H9 (cell line): Measurements from ENCODE around the gene MRPL53. TPM values are rescaled to one million over a fixed set of nuclear protein-coding genes. Genes with fewer than 3 reads are reported as not detected.

Experiments used
- DNase-seq: peaks from one replicate; pipeline ENCODE4 v3.0.0-alpha.2; 2017
- H2AFZ ChIP-seq: one replicate; pipeline ENCODE4 v1.6.1; 2013; ENCODE audit warnings: mild to moderate bottlenecking, low read length, control low read depth, moderate library complexity
- H2AK5ac ChIP-seq: 2 replicates; pipeline ENCODE4 v1.6.1; 2013; ENCODE audit warnings: low read length, control low read depth, mixed read lengths; ENCODE audit not compliant: insufficient read length
- H2BK120ac ChIP-seq: one replicate; pipeline ENCODE4 v1.6.1; 2013; ENCODE audit warnings: low read depth, mild to moderate bottlenecking, low read length, control low read depth, inconsistent platforms; ENCODE audit not compliant: poor library complexity, severe bottlenecking
- H2BK12ac ChIP-seq: 2 replicates; pipeline ENCODE4 v1.6.1; 2013; ENCODE audit warnings: low read length, control low read depth, mixed read lengths, low read depth; ENCODE audit not compliant: insufficient read length
- H2BK15ac ChIP-seq: 2 replicates; pipeline ENCODE4 v1.6.1; 2013; ENCODE audit warnings: low read depth, low read length, control low read depth
- H2BK20ac ChIP-seq: one replicate; pipeline ENCODE4 v1.6.1; 2013; ENCODE audit warnings: low read depth, mild to moderate bottlenecking, low read length, control low read depth, inconsistent platforms; ENCODE audit not compliant: poor library complexity, severe bottlenecking
- H2BK5ac ChIP-seq: 2 replicates; pipeline ENCODE4 v1.6.1; 2013; ENCODE audit warnings: low read length, control low read depth, mixed read lengths; ENCODE audit not compliant: insufficient read length
- H3K14ac ChIP-seq: 2 replicates; pipeline ENCODE4 v1.6.1; 2013; ENCODE audit warnings: low read length, control low read depth; ENCODE audit not compliant: insufficient read depth
- H3K18ac ChIP-seq: 2 replicates; pipeline ENCODE4 v1.6.1; 2013; ENCODE audit warnings: low read depth, mild to moderate bottlenecking, mixed read lengths, low read length, control low read depth; ENCODE audit not compliant: insufficient read length
- H3K23ac ChIP-seq: 2 replicates; pipeline ENCODE4 v1.6.1; 2013; ENCODE audit warnings: low read length, control low read depth, mixed read lengths, low read depth; ENCODE audit not compliant: insufficient read length
- H3K23me2 ChIP-seq: 2 replicates; pipeline ENCODE4 v1.6.1; 2013; ENCODE audit warnings: low read depth, mild to moderate bottlenecking, mixed read lengths, low read length, control low read depth; ENCODE audit not compliant: insufficient read length, poor library complexity, severe bottlenecking
- H3K27ac ChIP-seq: 2 replicates; pipeline ENCODE4 v1.5.1; 2013; ENCODE audit warnings: low read length, control low read depth, mixed read lengths, low read depth; ENCODE audit not compliant: insufficient read length
- H3K27me3 ChIP-seq: 2 replicates; pipeline ENCODE4 v1.6.1; 2013; ENCODE audit warnings: low read length, control low read depth, inconsistent platforms; ENCODE audit not compliant: insufficient read depth
- H3K4ac ChIP-seq: 2 replicates; pipeline ENCODE4 v1.6.1; 2013; ENCODE audit warnings: low read depth, mild to moderate bottlenecking, control low read depth, inconsistent platforms, low read length, moderate library complexity
- H3K4me1 ChIP-seq: 2 replicates; pipeline ENCODE4 v1.6.1; 2013; ENCODE audit warnings: low read length, control low read depth, inconsistent platforms; ENCODE audit not compliant: insufficient read depth
- H3K4me2 ChIP-seq: 2 replicates; pipeline ENCODE4 v1.6.1; 2013; ENCODE audit warnings: low read length, control low read depth, mixed read lengths; ENCODE audit not compliant: insufficient read length, insufficient read depth
- H3K56ac ChIP-seq: 2 replicates; pipeline ENCODE4 v1.6.1; 2013; ENCODE audit warnings: low read depth, mild to moderate bottlenecking, mixed read lengths, low read length, control low read depth; ENCODE audit not compliant: insufficient read length
- H3K79me1 ChIP-seq: 2 replicates; pipeline ENCODE4 v1.6.1; 2013; ENCODE audit warnings: low read depth, mild to moderate bottlenecking, moderate library complexity, low read length, control low read depth, inconsistent platforms; ENCODE audit not compliant: insufficient read depth, poor library complexity, severe bottlenecking
- H3K79me2 ChIP-seq: 2 replicates; pipeline ENCODE4 v1.6.1; 2013; ENCODE audit warnings: low read length, control low read depth, inconsistent platforms; ENCODE audit not compliant: insufficient read depth
- H3K9ac ChIP-seq: 2 replicates; pipeline ENCODE4 v1.6.1; 2013; ENCODE audit warnings: low read length, control low read depth, mixed read lengths; ENCODE audit not compliant: insufficient read length; ENCODE audit errors: extremely low read depth
- H3K9me3 ChIP-seq: one replicate; pipeline ENCODE4 v1.6.1; 2013; ENCODE audit warnings: low read depth, low read length, inconsistent platforms; ENCODE audit not compliant: control insufficient read depth
- H3T11ph ChIP-seq: one replicate; pipeline ENCODE4 v1.6.1; 2013; ENCODE audit warnings: mild to moderate bottlenecking, low read length, control low read depth, inconsistent platforms
- H4K20me1 ChIP-seq: one replicate; pipeline ENCODE4 v1.6.1; 2013; ENCODE audit not compliant: control insufficient read depth, insufficient read length, insufficient read depth
- H4K5ac ChIP-seq: 2 replicates; pipeline ENCODE4 v1.6.1; 2013; ENCODE audit warnings: low read depth, mild to moderate bottlenecking, mixed read lengths, low read length, control low read depth; ENCODE audit not compliant: insufficient read length
- H4K8ac ChIP-seq: replicated peaks from 2 replicates; pipeline ENCODE4 v1.6.1; 2013; ENCODE audit warnings: low read length, control low read depth, mixed read lengths, low read depth; ENCODE audit not compliant: insufficient read length
- H4K91ac ChIP-seq: 2 replicates; pipeline ENCODE4 v1.6.1; 2013; ENCODE audit warnings: low read depth, mild to moderate bottlenecking, moderate library complexity, mixed read lengths, low read length, control low read depth; ENCODE audit not compliant: insufficient read length
- H3K27ac Mint-ChIP-seq, 3 experiments: 2 replicates in 2 of 3; 3 replicates in 1 of 3; pipeline ENCODE4 v1.8.0; 2020 to 2021; ENCODE audit warnings: mixed read lengths in 3 of 3, mild to moderate bottlenecking in 1 of 3, moderate library complexity in 1 of 3
- H3K27me3 Mint-ChIP-seq: 2 replicates; pipeline ENCODE4 v1.8.0; 2021; ENCODE audit warnings: low read depth, mild to moderate bottlenecking, moderate library complexity, mixed read lengths
- H3K36me3 Mint-ChIP-seq, 3 experiments: 2 replicates in 2 of 3; 3 replicates in 1 of 3; pipeline ENCODE4 v1.8.0; 2020 to 2021; ENCODE audit warnings: low read depth in 3 of 3, mixed read lengths in 3 of 3; ENCODE audit not compliant: insufficient read depth in 1 of 3
- H3K4me1 Mint-ChIP-seq, 2 experiments: 2 replicates each; pipeline ENCODE4 v1.8.0; 2020; ENCODE audit warnings: mixed read lengths in 2 of 2
- H3K4me3 Mint-ChIP-seq, 2 experiments: 2 replicates in 1 of 2; 3 replicates in 1 of 2; pipeline ENCODE4 v1.8.0; 2020 to 2021; ENCODE audit warnings: mild to moderate bottlenecking in 2 of 2, mixed read lengths in 2 of 2, moderate library complexity in 1 of 2
- H3K9me3 Mint-ChIP-seq, 2 experiments: 2 replicates in 1 of 2; 3 replicates in 1 of 2; pipeline ENCODE4 v1.8.0; 2020; ENCODE audit warnings: mild to moderate bottlenecking in 2 of 2, mixed read lengths in 2 of 2, moderate library complexity in 1 of 2
- CTCF ChIP-seq: fragments of 200-600 bp; sonication (generic); conservative IDR thresholded peaks from 3 replicates; pipeline ENCODE4 v1.8.0; 2021; ENCODE audit warnings: antibody characterized with exemption, mild to moderate bottlenecking
- WGBS: extraction: QIAGEN DNeasy Blood & Tissue Kit; methylation state at CpG from one replicate; pipeline ENCODE4 v1.1.7; 2013; ENCODE audit warnings: missing lambda C conversion rate, low lambda C conversion rate, mixed read lengths; ENCODE audit not compliant: insufficient read length; ENCODE audit errors: extremely low coverage; 5-methylcytosine and 5-hydroxymethylcytosine counted together
- total RNA-seq: library from RNA; stranded (reverse); gene quantifications from 2 replicates; pipeline ENCODE4 v1.2.1, GENCODE V29; 2021

Gene MRPL53
- total RNA-seq, 1 experiment from 2014 or later = 59.5 TPM

DNA sequence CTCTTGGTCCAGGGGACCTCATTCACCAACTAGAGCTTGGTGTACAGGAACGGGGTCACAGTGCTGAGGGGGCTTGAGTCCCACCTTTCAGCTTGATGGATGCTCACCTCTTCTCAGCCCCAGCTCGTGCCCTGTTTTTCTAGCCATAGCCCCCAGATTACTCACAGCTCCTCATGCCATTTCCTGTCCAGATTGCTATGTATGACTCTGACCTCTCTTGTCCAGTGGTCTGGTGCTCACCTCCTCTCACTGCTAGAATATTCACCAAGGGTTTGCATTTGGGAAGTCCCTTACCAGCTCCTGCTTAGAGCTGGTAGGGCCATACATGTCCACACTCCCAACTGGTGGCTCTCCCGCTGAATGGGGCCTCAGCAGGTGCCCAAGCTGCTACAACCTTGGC lies 21.1 kb upstream of the MRPL53 start:
- H2BK12ac ChIP-seq = no peak overlapping the region
- H3K4me2 ChIP-seq = no peak overlapping the region
- no peak overlapping the region for H3K14ac ChIP-seq
- H2BK5ac ChIP-seq = no peak overlapping the region
- no peak overlapping the region for H4K91ac ChIP-seq
- H3K79me1 ChIP-seq = no peaks in the 10 kb centered on the region
- H3K4me3 Mint-ChIP-seq = no peak overlapping the region; a peak in 1 of 5 replicates
- no peak overlapping the region for H3K27ac Mint-ChIP-seq
- H3K9ac ChIP-seq = no peak overlapping the region
- H3K18ac ChIP-seq = no peak overlapping the region
- no peaks in the 10 kb centered on the region for H4K20me1 ChIP-seq
- no peak overlapping the region for H2BK15ac ChIP-seq
- H3K79me2 ChIP-seq = no peaks in the 10 kb centered on the region
- no peak overlapping the region for H4K8ac ChIP-seq
- no peak overlapping the region for H3T11ph ChIP-seq
- peaks cover 0 to 2% of the 10 kb centered on the region in 2 experiments; a peak in 1 of 5 replicates for H3K9me3 Mint-ChIP-seq
- WGBS = no CpG with 5 or more reads among the region's 3 CpGs
- peaks cover 7 to 12% of the 10 kb centered on the region in 2 experiments for H3K4me1 Mint-ChIP-seq
- no peak for DNase-seq
- no peak overlapping the region for H3K27ac ChIP-seq
- no peak overlapping the region for H2BK120ac ChIP-seq
- TF ChIP-seq CTCF = no peak
- no peak overlapping the region for H3K56ac ChIP-seq
- H3K23me2 ChIP-seq = peaks cover 11% of the 10 kb centered on the region
- H2AFZ ChIP-seq = no peak overlapping the region
- peaks cover 29% of the 10 kb centered on the region for H3K27me3 ChIP-seq
- H4K5ac ChIP-seq = no peak overlapping the region
- peaks cover 42% of the 10 kb centered on the region for H3K27me3 Mint-ChIP-seq
- no peak overlapping the region for H3K4ac ChIP-seq
- H2BK20ac ChIP-seq = no peak overlapping the region
- no peak overlapping the region for H3K23ac ChIP-seq
- no peaks in the 10 kb centered on the region for H3K4me1 ChIP-seq
- no peak overlapping the region for H2AK5ac ChIP-seq
- peaks cover 30 to 44% (median 43%) of the 10 kb centered on the region in 3 experiments for H3K36me3 Mint-ChIP-seq
- H3K9me3 ChIP-seq = no peaks in the 10 kb centered on the region
